ENCODE data around the gene GPR162.

GRCh38 chr12:6820166-6820565, 1.5 kb upstream of the GPR162 start:
- no peak for TF ChIP-seq CTCF (IDR thresholded peaks at IDR 0.05)
- TF ChIP-seq POLR2A (IDR thresholded peaks at IDR 0.05): no peak
- TF ChIP-seq POLR2AphosphoS5 (IDR thresholded peaks at IDR 0.05): no peak

Measured in sigmoid colon (tissue), 4 donors.